ENCODE measurements around the gene TRPV2. TPM values are rescaled to one million over a fixed set of nuclear protein-coding genes. Genes with fewer than 3 reads are reported as not detected.
"Not testable (repeated sequence)": the region's sequence is repeated elsewhere in the genome, so short reads cannot be mapped to it uniquely, and the experiment has no call there.

The TRPV2 gene
- total and polyA plus RNA-seq, 4 donors: 8.5 to 40.3 (median 30.6) TPM

DNA sequence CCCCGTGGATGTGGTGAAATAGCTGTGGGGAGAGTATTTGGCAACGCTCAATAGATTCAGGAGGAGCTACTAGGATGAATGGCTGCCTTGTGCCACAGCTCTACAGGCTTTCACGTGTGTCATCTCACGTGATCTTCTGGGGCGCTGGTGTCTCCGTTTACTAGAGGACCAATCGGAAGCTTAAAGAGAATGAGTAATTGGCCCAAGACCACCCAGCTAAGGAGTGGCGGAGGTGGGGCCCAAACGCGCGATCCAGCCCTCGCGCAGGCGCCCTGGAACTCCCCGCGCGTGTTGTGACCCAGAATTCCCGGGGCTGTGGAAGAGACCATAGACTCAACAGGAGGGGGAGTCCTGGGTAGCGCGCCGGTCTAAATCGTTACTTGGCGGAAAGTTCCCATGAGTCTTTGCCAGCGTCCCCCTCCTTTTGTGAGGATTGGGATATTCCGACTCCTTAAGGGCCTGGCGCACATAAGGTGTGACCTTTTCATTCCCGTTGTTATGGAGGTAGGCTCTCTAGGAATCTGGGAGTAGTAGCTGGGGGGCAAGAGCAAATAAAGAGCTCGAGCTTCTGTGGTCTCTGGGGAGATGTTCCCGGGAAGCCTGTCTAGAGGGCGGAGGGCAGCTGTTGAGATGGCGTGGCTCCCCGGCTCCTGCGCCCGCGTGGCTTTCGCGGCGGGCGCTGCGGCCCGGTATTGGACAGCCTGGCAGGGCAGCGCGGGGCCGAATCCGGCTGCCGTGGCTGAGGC is 23.4 kb downstream of the TRPV2 start:
- peaks cover 0 to 5% of the 10 kb centered on the region in 2 donors for H3K36me3 ChIP-seq (ENCODE audit: control insufficient read depth in 1 of 2, insufficient read depth in 2 of 2, low read length in 1 of 2)
- H3K27me3 ChIP-seq (ENCODE audit: control insufficient read depth in 1 of 2, insufficient read depth in 2 of 2, low read length in 1 of 2): no peaks in the 10 kb centered on the region
- 0 to 1% methylated on average over 46 of the region's 46 CpGs for WGBS, 2 donors
- peak; percentile 95 for ATAC-seq (ENCODE audit: low FRiP score)
- peak overlapping the region; percentile 64 to 70 for H3K4me3 ChIP-seq (ENCODE audit: low read length in 2 of 2)
- no peaks in the 10 kb centered on the region for H3K9me3 ChIP-seq (ENCODE audit: control insufficient read depth, low read length)
- intact Hi-C loops (cut with DNase I): loop anchor here in 1 of 2 donors (5.0 kb wide), 1 partner anchor 56 kb away; the partner anchor contains the start of gene UBB
- peak overlapping the region in 1 of 2 donors; percentile 73 for H3K27ac ChIP-seq (ENCODE audit: low read depth in 1 of 2, low read length in 2 of 2)
- H3K4me1 ChIP-seq (ENCODE audit: control insufficient read depth in 1 of 2, insufficient read depth in 2 of 2, low read length in 2 of 2): peaks cover 2 to 5% of the 10 kb centered on the region in 2 donors
- peak; percentile 95 to 97 for DNase-seq

DNA sequence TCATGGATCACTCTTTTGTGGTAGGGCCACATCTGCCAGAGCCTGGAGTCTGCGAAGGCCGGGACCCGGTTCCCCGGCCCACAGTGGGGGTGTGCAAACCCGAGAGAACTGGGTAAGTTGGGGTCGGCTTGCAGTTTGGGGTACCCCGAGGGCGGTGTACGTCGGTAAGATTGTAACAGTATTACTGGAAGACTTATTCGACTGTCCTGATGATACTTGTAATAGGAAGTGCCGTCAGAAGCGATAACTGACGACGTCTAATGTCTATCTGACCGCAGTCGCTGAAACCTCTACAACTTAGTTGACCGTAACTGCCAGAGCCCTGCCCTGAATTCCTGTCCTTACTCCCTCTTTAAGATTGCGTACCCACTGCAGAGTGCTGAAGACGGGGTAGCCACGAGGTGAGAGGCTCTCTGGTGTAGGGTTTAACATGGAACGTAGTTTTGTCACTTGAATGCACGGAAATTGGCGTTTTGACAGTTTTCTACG is 24.0 kb downstream of the TRPV2 start:
- 0% methylated on average over 25 of the region's 25 CpGs for WGBS, 2 donors
- H3K36me3 ChIP-seq (ENCODE audit: control insufficient read depth in 1 of 2, insufficient read depth in 2 of 2, low read length in 1 of 2): peaks cover 0 to 6% of the 10 kb centered on the region in 2 donors
- DNase-seq (no peak), ATAC-seq (ENCODE audit: low FRiP score) (peak; percentile 1)
- peak overlapping the region; percentile 64 to 70 for H3K4me3 ChIP-seq (ENCODE audit: low read length in 2 of 2)
- H3K4me1 ChIP-seq (ENCODE audit: control insufficient read depth in 1 of 2, insufficient read depth in 2 of 2, low read length in 2 of 2): peaks cover 2 to 5% of the 10 kb centered on the region in 2 donors
- H3K27me3 ChIP-seq (ENCODE audit: control insufficient read depth in 1 of 2, insufficient read depth in 2 of 2, low read length in 1 of 2): no peaks in the 10 kb centered on the region
- H3K9me3 ChIP-seq (ENCODE audit: control insufficient read depth, low read length): no peaks in the 10 kb centered on the region
- peak overlapping the region in 1 of 2 donors; percentile 7 for H3K27ac ChIP-seq (ENCODE audit: low read depth in 1 of 2, low read length in 2 of 2)
- intact Hi-C loops (cut with DNase I): loop anchor here in 1 of 2 donors (5.0 kb wide), 1 partner anchor 57 kb away; the partner anchor contains the start of gene UBB

DNA sequence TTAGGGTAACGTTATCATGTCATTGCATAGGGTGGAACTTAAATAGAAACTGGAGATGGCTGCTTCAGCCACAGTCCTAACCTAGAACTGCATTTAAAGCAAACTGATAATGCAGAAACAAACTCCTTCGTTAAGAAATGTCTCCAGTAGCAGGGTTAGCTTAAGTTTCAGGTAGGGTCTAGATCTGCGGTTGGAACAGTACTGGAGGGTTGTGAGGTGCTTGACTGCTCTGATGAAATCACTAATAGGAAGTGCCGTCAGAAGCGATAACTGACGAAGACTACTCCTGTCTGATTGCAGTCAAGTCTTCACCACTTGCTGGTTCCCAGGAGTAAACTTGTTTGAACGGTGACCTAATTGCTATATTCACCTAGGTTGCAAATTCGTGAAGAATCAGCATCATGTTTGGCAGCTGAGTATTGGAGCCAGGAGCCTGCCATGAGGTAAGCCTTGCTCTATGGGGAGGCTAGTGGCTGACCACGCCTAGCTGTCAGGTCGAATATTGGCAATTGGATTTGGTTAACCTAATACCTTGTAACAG is 24.5 kb downstream of the TRPV2 start:
- no peaks in the 10 kb centered on the region for H3K27me3 ChIP-seq (ENCODE audit: control insufficient read depth in 1 of 2, insufficient read depth in 2 of 2, low read length in 1 of 2)
- intact Hi-C loops (cut with DNase I): loop anchor here in 1 of 2 donors (5.0 kb wide), 1 partner anchor 58 kb away; the partner anchor contains the start of gene UBB
- peaks cover 2 to 5% of the 10 kb centered on the region in 2 donors for H3K4me1 ChIP-seq (ENCODE audit: control insufficient read depth in 1 of 2, insufficient read depth in 2 of 2, low read length in 2 of 2)
- ATAC-seq (ENCODE audit: low FRiP score): no peak
- H3K9me3 ChIP-seq (ENCODE audit: control insufficient read depth, low read length): no peaks in the 10 kb centered on the region
- H3K27ac ChIP-seq (ENCODE audit: low read depth in 1 of 2, low read length in 2 of 2): no peak overlapping the region
- H3K36me3 ChIP-seq (ENCODE audit: control insufficient read depth in 1 of 2, insufficient read depth in 2 of 2, low read length in 1 of 2): peaks cover 0 to 6% of the 10 kb centered on the region in 2 donors
- 12 to 14% methylated on average over 10 of the region's 10 CpGs for WGBS, 2 donors
- H3K4me3 ChIP-seq (ENCODE audit: low read length in 2 of 2): peak overlapping the region; percentile 64 to 70
- no peak for DNase-seq

GRCh38 chr17:16440354-16440753 is 25.0 kb downstream of the TRPV2 start:
- not testable (repeated sequence) for DNase-seq

GRCh38 chr17:16440901-16441629 is 25.7 kb downstream of the TRPV2 start:
- Histone ChIP-seq H3K4me3 (ENCODE audit: low read length in 2 of 2) (no peak overlapping the region), H3K27ac (ENCODE audit: low read depth in 1 of 2, low read length in 2 of 2) (no peak overlapping the region), H3K9me3 (ENCODE audit: control insufficient read depth, low read length) (no peaks in the 10 kb centered on the region), H3K36me3 (ENCODE audit: control insufficient read depth in 1 of 2, insufficient read depth in 2 of 2, low read length in 1 of 2) (peaks cover 0 to 6% of the 10 kb centered on the region in 2 donors), H3K4me1 (ENCODE audit: control insufficient read depth in 1 of 2, insufficient read depth in 2 of 2, low read length in 2 of 2) (peaks cover 2 to 5% of the 10 kb centered on the region in 2 donors), H3K27me3 (ENCODE audit: control insufficient read depth in 1 of 2, insufficient read depth in 2 of 2, low read length in 1 of 2) (no peaks in the 10 kb centered on the region)
- DNase-seq (no peak), ATAC-seq (ENCODE audit: low FRiP score) (no peak)
- 52 to 53% methylated on average over 3 of the region's 3 CpGs for WGBS, 2 donors
- intact Hi-C loops (cut with DNase I): no loop called here

More at GRCh38 chr17:16440354-16440753, 25.0 kb downstream of the TRPV2 start:
- ATAC-seq (ENCODE audit: low FRiP score); H3K36me3 ChIP-seq (ENCODE audit: control insufficient read depth in 1 of 2, insufficient read depth in 2 of 2, low read length in 1 of 2); H3K27ac ChIP-seq (ENCODE audit: low read depth in 1 of 2, low read length in 2 of 2); H3K27me3 ChIP-seq (ENCODE audit: control insufficient read depth in 1 of 2, insufficient read depth in 2 of 2, low read length in 1 of 2); intact Hi-C loops (cut with DNase I); H3K9me3 ChIP-seq (ENCODE audit: control insufficient read depth, low read length); H3K4me1 ChIP-seq (ENCODE audit: control insufficient read depth in 1 of 2, insufficient read depth in 2 of 2, low read length in 2 of 2): not testable (repeated sequence)
- peak overlapping the region in 1 of 2 donors; percentile 70 for H3K4me3 ChIP-seq (ENCODE audit: low read length in 2 of 2)
- WGBS, 2 donors: 73 to 76% methylated on average over 5 of the region's 5 CpGs

GRCh38 chr17:16442141-16442540 is 26.8 kb downstream of the TRPV2 start:
- H3K4me1 ChIP-seq (ENCODE audit: control insufficient read depth in 1 of 2, insufficient read depth in 2 of 2, low read length in 2 of 2): peaks cover 2 to 5% of the 10 kb centered on the region in 2 donors
- 84 to 94% methylated on average over 1 of the region's 1 CpG for WGBS, 2 donors
- H3K27ac ChIP-seq (ENCODE audit: low read depth in 1 of 2, low read length in 2 of 2): no peak overlapping the region
- H3K27me3 ChIP-seq (ENCODE audit: control insufficient read depth in 1 of 2, insufficient read depth in 2 of 2, low read length in 1 of 2): no peaks in the 10 kb centered on the region
- H3K36me3 ChIP-seq (ENCODE audit: control insufficient read depth in 1 of 2, insufficient read depth in 2 of 2, low read length in 1 of 2): peaks cover 0 to 6% of the 10 kb centered on the region in 2 donors
- no peak for ATAC-seq (ENCODE audit: low FRiP score)
- intact Hi-C loops (cut with DNase I): no loop called here
- H3K4me3 ChIP-seq (ENCODE audit: low read length in 2 of 2): no peak overlapping the region
- H3K9me3 ChIP-seq (ENCODE audit: control insufficient read depth, low read length): no peaks in the 10 kb centered on the region
- no peak for DNase-seq

DNA sequence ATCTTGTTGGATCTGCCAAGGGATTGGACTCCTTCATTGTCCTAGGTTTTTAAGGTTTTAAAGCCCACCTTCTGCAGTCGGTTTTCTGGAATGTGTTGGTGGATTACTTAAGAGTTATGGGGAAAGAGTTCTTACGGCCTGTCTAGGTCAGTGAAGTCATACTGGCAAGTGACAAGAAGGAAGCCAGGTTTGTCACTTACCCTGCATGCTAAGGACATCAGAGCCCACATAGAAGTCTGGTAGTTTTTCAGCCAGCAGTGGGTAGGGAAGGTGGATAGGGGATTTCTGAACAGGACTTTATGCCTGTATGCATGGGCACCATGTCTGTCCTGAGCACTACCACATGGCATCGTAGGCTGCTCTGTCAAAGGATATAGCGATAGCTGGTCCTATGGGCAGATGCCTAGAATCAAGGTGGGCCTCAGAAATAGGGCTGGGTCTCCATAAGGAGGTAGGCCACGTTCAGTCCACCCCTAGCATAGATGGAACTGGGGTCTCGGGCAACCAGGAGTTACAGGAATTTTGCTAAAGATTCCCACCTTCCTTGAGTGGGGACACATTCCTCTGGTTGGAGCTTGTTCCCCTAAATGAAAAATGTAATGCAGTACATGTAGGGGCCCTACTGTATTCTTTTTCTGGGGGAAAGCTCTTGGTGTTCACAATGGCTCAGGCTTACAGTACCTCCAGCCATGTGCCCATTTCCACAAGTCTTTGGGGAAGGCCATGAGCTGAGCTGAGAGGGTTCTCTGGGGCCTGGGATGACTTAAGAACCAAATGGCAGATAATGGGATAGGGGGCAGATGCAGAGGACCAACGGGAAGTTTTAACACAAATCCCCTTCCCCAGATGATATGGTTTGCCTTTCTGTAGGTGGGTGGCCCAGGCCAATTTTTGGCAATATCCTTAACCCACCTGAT is 27.5 kb downstream of the TRPV2 start:
- peaks cover 0 to 6% of the 10 kb centered on the region in 2 donors for H3K36me3 ChIP-seq (ENCODE audit: control insufficient read depth in 1 of 2, insufficient read depth in 2 of 2, low read length in 1 of 2)
- no peak overlapping the region for H3K4me3 ChIP-seq (ENCODE audit: low read length in 2 of 2)
- peaks cover 2 to 5% of the 10 kb centered on the region in 2 donors for H3K4me1 ChIP-seq (ENCODE audit: control insufficient read depth in 1 of 2, insufficient read depth in 2 of 2, low read length in 2 of 2)
- DNase-seq (no peak), ATAC-seq (ENCODE audit: low FRiP score) (no peak)
- intact Hi-C loops (cut with DNase I): no loop called here
- WGBS, 2 donors: 63 to 65% methylated on average over 7 of the region's 7 CpGs
- no peak overlapping the region for H3K27ac ChIP-seq (ENCODE audit: low read depth in 1 of 2, low read length in 2 of 2)
- no peaks in the 10 kb centered on the region for H3K27me3 ChIP-seq (ENCODE audit: control insufficient read depth in 1 of 2, insufficient read depth in 2 of 2, low read length in 1 of 2)
- H3K9me3 ChIP-seq (ENCODE audit: control insufficient read depth, low read length): no peaks in the 10 kb centered on the region
